H1 (cell line): ENCODE data around the gene DTNB. TPM values are rescaled to one million over a fixed set of nuclear protein-coding genes. Genes with fewer than 3 reads are reported as not detected.

Experiments
- CHD1 ChIP-seq: IDR thresholded peaks from 2 replicates; pipeline ENCODE4 v1.6.1; 2012; ENCODE audit warnings: low read depth, low read length, improper control_type of control experiment
- CHD7 ChIP-seq: fragments of 300-600 bp; sonication (generic); IDR thresholded peaks from 2 replicates; pipeline ENCODE4 v1.7.1; 2012; ENCODE audit warnings: low read length, moderate library complexity, mild to moderate bottlenecking, inconsistent platforms; ENCODE audit not compliant: insufficient replicate concordance
- CTCF ChIP-seq, 3 experiments: IDR thresholded peaks; 1 replicate in 2 of 3; 2 replicates in 1 of 3; pipeline versions ENCODE4 v1.5.1 to v1.6.1; 2011; ENCODE audit warnings: low read length in 3 of 3, mild to moderate bottlenecking in 3 of 3, inconsistent platforms in 2 of 3, low read depth in 1 of 3, moderate library complexity in 1 of 3; ENCODE audit not compliant: insufficient read depth in 1 of 3; ENCODE audit errors: control extremely low read depth in 1 of 3
- EP300 ChIP-seq, 2 experiments: IDR thresholded peaks; 1 replicate in 1 of 2; 2 replicates in 1 of 2; pipeline ENCODE4 v1.6.1; 2011 to 2012; ENCODE audit warnings: low read depth in 2 of 2, low read length in 2 of 2, mild to moderate bottlenecking in 2 of 2, borderline replicate concordance in 1 of 2, inconsistent platforms in 1 of 2, moderate library complexity in 1 of 2
- KDM5A ChIP-seq: fragments of 200-600 bp; IDR thresholded peaks from 2 replicates; pipeline ENCODE4 v1.7.1; 2012; ENCODE audit warnings: mild to moderate bottlenecking, low read length, inconsistent platforms, mixed read lengths
- POLR2A ChIP-seq, 2 experiments: IDR thresholded peaks; 1 replicate in 1 of 2; 2 replicates in 1 of 2; pipeline ENCODE4 v1.6.1; 2011; ENCODE audit warnings: low read depth in 2 of 2, low read length in 2 of 2, mild to moderate bottlenecking in 2 of 2; ENCODE audit errors: control extremely low read depth in 1 of 2
- polyA plus RNA-seq, 7 experiments: library from polyadenylated mRNA; depleted of rRNA in 3 of 7; stranded (reverse) in 5 of 7; unstranded in 2 of 7; fragments of >200 nt in 5 of 7; fragments of 200-250 nt in 2 of 7; gene quantifications; 1 replicate in 5 of 7; 2 replicates in 1 of 7; 4 replicates in 1 of 7; pipeline versions ENCODE4 v1.2.1 to v1.2.3, GENCODE V29; 2011 to 2013; ENCODE audit warnings: missing spikeins in 2 of 7, mixed read lengths in 2 of 7
- total RNA-seq: library from RNA; stranded (reverse); fragmentation: NEBNext Ultra II Directional; extraction: Animal tissue kit (Norgen Biotek cat#: 25700); gene quantifications from 2 replicates; pipeline ENCODE4 v1.2.1, GENCODE V29; 2021

Gene DTNB
- total and polyA plus RNA-seq, 2 of the 8 experiments (the other 6 are each of a cell fraction or from before 2014, with no cell fraction given), result 39.6 to 49.5 TPM

- TF ChIP-seq CHD7, result no peak
- no peak for TF ChIP-seq POLR2A (IDR thresholded peaks at IDR 0.05; ENCODE audit: control extremely low read depth in 1 of 2, low read depth in 2 of 2, low read length in 2 of 2)
- TF ChIP-seq KDM5A, result no peak
- no peak for TF ChIP-seq EP300 (IDR thresholded peaks at IDR 0.05; ENCODE audit: borderline replicate concordance in 1 of 2, low read depth in 2 of 2, low read length in 2 of 2)
- TF ChIP-seq CHD1, result no peak
- TF ChIP-seq CTCF (IDR thresholded peaks at IDR 0.05; ENCODE audit: control extremely low read depth in 1 of 3, insufficient read depth in 1 of 3, low read depth in 1 of 3, low read length in 3 of 3), result no peak
Observed at GRCh38 chr2:25333981-25334380, 339.4 kb downstream of the DTNB start (continued).
